ENCODE results near the gene PREB.

Gene PREB

GRCh38 chr2:27136751-27137150, 2.3 kb upstream of the PREB start:
- Histone ChIP-seq H3K9me2 (replicated peaks; ENCODE audit: low read depth, low read length) (no peaks in the 10 kb centered on the region), H3F3A (ENCODE audit: low read depth) (no peaks in the 10 kb centered on the region), H3K27me3 (ENCODE audit: insufficient read depth, low read length, poor library complexity, severe bottlenecking) (peaks cover 4% of the 10 kb centered on the region), H3K4me1 (ENCODE audit: insufficient read depth, low read length, poor library complexity, severe bottlenecking) (peaks cover 22% of the 10 kb centered on the region), H3K4me2 (ENCODE audit: low read depth, low read length, poor library complexity, severe bottlenecking) (no peak overlapping the region), H2AFZ (ENCODE audit: low read length) (no peak overlapping the region), H3K36me3 (ENCODE audit: insufficient read depth, low read length) (0 out of 2 replicates have a peak, but pooled peaks cover 3% of the 10 kb centered on the region), H3K9me3 (ENCODE audit: insufficient read depth, low read depth, low read length) (no peaks in the 10 kb centered on the region), H3K9ac (ENCODE audit: low read depth, low read length, poor library complexity, severe bottlenecking) (no peak overlapping the region), H3K4me3 (ENCODE audit: low read length, poor library complexity, severe bottlenecking) (no peak overlapping the region), H4K20me1 (ENCODE audit: insufficient read depth, low read length, poor library complexity, severe bottlenecking) (peaks cover 10% of the 10 kb centered on the region), H3K79me2 (ENCODE audit: insufficient read depth, low read length) (peaks cover 26% of the 10 kb centered on the region)
- TF ChIP-seq CTCF (conservative IDR thresholded peaks at IDR 0.05; ENCODE audit: low read length) (no peak), EZH2phosphoT487 (IDR thresholded peaks at IDR 0.05; ENCODE audit: borderline replicate concordance) (no peak)

GRCh38 chr2:27135478-27135955, 1.1 kb upstream of the PREB start:
- Histone ChIP-seq H3K4me1 (ENCODE audit: insufficient read depth, low read length, poor library complexity, severe bottlenecking) (peaks cover 22% of the 10 kb centered on the region), H3K36me3 (ENCODE audit: insufficient read depth, low read length) (peaks cover 10% of the 10 kb centered on the region; the same call in 1 of the 2 replicates), H3K9me2 (replicated peaks; ENCODE audit: low read depth, low read length) (no peaks in the 10 kb centered on the region), H4K20me1 (ENCODE audit: insufficient read depth, low read length, poor library complexity, severe bottlenecking) (peaks cover 10% of the 10 kb centered on the region), H3F3A (ENCODE audit: low read depth) (no peaks in the 10 kb centered on the region), H3K79me2 (ENCODE audit: insufficient read depth, low read length) (peaks cover 30% of the 10 kb centered on the region), H3K9me3 (ENCODE audit: insufficient read depth, low read depth, low read length) (no peaks in the 10 kb centered on the region), H3K4me2 (ENCODE audit: low read depth, low read length, poor library complexity, severe bottlenecking) (no peak overlapping the region), H3K27me3 (ENCODE audit: insufficient read depth, low read length, poor library complexity, severe bottlenecking) (peaks cover 4% of the 10 kb centered on the region), H3K4me3 (ENCODE audit: low read length, poor library complexity, severe bottlenecking) (no peak overlapping the region), H3K9ac (ENCODE audit: low read depth, low read length, poor library complexity, severe bottlenecking) (no peak overlapping the region), H2AFZ (ENCODE audit: low read length) (no peak overlapping the region; the same call in 1 of the 2 replicates)
- TF ChIP-seq EZH2phosphoT487 (IDR thresholded peaks at IDR 0.05; ENCODE audit: borderline replicate concordance): no peak
- no peak for TF ChIP-seq CTCF (conservative IDR thresholded peaks at IDR 0.05; ENCODE audit: low read length)

- Histone ChIP-seq H3K9me2 (replicated peaks; ENCODE audit: low read depth, low read length) (no peaks in the 10 kb centered on the region), H2AFZ (ENCODE audit: low read length) (peak overlapping the region; percentile 98), H3K9me3 (ENCODE audit: insufficient read depth, low read depth, low read length) (no peaks in the 10 kb centered on the region), H3K4me2 (ENCODE audit: low read depth, low read length, poor library complexity, severe bottlenecking) (peak overlapping the region; percentile 75), H3K4me3 (ENCODE audit: low read length, poor library complexity, severe bottlenecking) (peak overlapping the region; percentile 88), H3K79me2 (ENCODE audit: insufficient read depth, low read length) (peaks cover 30% of the 10 kb centered on the region), H4K20me1 (ENCODE audit: insufficient read depth, low read length, poor library complexity, severe bottlenecking) (peaks cover 10% of the 10 kb centered on the region), H3K4me1 (ENCODE audit: insufficient read depth, low read length, poor library complexity, severe bottlenecking) (peaks cover 22% of the 10 kb centered on the region), H3K9ac (ENCODE audit: low read depth, low read length, poor library complexity, severe bottlenecking) (peak overlapping the region; percentile 90), H3K36me3 (ENCODE audit: insufficient read depth, low read length) (peaks cover 10% of the 10 kb centered on the region; the same call in 1 of the 2 replicates), H3K27me3 (ENCODE audit: insufficient read depth, low read length, poor library complexity, severe bottlenecking) (peaks cover 4% of the 10 kb centered on the region), H3F3A (ENCODE audit: low read depth) (no peaks in the 10 kb centered on the region)
- TF ChIP-seq EZH2phosphoT487 (IDR thresholded peaks at IDR 0.05; ENCODE audit: borderline replicate concordance): no peak
- TF ChIP-seq CTCF (conservative IDR thresholded peaks at IDR 0.05; ENCODE audit: low read length): no peak
Observed at GRCh38 chr2:27134781-27135477, 493 bp upstream of the PREB start.
